DND-41 (cell line): ENCODE measurements around the gene MMEL1.
"Not testable (repeated sequence)": the region's sequence is repeated elsewhere in the genome, so short reads cannot be mapped to it uniquely, and the experiment has no call there.

ENCODE experiments used
- CTCF ChIP-seq: IDR thresholded peaks from 2 replicates; pipeline ENCODE4 v1.5.1; 2012; ENCODE audit warnings: borderline replicate concordance, low read length, moderate library complexity, mild to moderate bottlenecking; ENCODE audit not compliant: poor library complexity, severe bottlenecking; ENCODE audit errors: extremely low read depth
- EZH2 ChIP-seq: IDR thresholded peaks from 3 replicates; pipeline ENCODE4 v1.6.1; 2012; ENCODE audit warnings: borderline replicate concordance, low read depth, mild to moderate bottlenecking, moderate library complexity, low read length, inconsistent platforms; ENCODE audit not compliant: severe bottlenecking

- TF ChIP-seq CTCF, EZH2: not testable (repeated sequence)
These were observed 20.2 kb upstream of the MMEL1 start for GRCh38 chr1:2652926-2653571.
